Stimulated activated CD4-positive, alpha-beta T cell treated with anti-CD3 and anti-CD28 coated beads, TNF-alpha, amount 100 ng/mL, for 1 hour (primary cell): ENCODE measurements around the gene ADARB2.
"Not testable (repeated sequence)": the region's sequence is repeated elsewhere in the genome, so short reads cannot be mapped to it uniquely, and the experiment has no call there.

Experiments used
- DNase-seq, 3 donors: peaks; one replicate each; pipeline ENCODE4 v3.0.0-alpha.2; 2020; ENCODE audit warnings: low read depth in 3 of 3, low spot score in 1 of 3

The ADARB2 gene

DNA sequence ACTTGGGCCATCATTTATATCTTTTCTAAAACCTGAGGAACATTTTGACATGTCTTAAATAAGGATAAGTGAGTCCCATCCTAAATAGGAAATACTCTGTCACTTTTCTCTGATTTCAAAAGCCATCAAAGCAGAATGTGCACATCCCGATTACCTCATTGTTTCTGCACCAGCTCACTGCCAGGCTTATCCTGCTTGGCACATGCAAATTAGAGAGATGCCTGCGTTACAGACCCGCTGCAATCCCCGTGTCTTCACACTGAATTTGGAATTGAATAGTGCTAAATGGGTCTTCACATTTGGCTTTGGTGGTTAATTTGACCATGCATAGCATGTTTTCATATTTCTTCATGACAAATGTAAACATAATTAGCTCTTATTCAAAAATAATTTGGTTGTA, 401.7 kb downstream of the ADARB2 start:
- DNase-seq, result no peak

DNA sequence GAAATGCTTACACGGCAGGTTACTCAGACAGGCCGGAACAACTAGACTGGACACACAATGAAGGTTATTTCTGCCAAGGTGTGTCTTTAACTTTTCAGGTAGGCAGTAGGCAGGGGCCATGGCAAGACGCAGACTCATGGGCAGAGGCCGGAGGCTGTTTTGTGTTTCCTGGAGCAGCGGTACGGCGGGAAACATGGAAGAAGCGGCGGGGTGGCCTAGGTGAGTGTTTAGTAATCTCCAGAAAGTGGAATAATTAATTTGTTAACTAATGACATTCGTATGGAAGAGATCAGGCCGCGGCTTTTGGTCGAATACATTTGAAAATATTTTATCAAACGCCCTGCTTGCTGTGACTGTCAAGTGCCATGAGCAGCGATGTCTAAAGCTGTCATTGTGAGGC, 403.3 kb downstream of the ADARB2 start:
- DNase-seq, result no peak

DNA sequence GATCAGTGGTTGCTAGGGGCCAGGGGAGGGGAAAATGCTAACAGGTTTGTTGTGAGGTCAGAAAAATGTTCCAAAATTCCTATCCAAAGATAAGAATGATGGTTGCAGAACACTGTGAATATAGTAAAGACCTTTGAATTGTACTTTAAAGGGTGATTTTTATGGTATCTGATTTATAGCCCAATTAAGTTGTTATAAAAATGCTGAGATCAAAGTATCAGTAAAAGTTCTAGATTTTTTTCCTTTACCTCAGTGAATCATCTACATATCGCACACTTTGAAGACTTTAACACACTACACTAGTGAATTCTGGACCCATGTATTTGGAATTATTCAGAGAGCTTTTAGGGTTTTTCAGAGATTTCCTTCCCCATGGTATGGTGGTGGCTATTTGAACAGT, 405.8 kb downstream of the ADARB2 start:
- DNase-seq, result no peak

DNA sequence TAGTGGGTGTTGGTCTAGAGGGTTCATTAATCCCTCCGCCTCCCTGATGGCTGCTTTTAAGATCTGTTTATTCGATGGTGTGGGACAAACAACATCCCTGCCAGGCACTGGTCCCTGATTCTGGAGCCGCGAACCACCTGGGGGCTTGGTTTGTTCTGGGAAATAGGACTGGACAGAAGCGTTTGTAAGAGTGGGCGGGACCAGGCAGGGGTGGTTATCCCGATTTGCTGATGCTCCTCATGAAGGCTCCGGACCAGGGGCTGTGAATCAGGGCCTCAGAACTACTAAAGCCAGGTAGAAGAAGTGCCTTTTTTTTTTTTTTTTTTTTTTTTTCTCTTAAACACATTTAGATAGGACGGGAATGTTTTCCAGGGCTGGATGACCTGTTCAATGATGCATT, 407.7 kb downstream of the ADARB2 start:
- DNase-seq, result no peak

DNA sequence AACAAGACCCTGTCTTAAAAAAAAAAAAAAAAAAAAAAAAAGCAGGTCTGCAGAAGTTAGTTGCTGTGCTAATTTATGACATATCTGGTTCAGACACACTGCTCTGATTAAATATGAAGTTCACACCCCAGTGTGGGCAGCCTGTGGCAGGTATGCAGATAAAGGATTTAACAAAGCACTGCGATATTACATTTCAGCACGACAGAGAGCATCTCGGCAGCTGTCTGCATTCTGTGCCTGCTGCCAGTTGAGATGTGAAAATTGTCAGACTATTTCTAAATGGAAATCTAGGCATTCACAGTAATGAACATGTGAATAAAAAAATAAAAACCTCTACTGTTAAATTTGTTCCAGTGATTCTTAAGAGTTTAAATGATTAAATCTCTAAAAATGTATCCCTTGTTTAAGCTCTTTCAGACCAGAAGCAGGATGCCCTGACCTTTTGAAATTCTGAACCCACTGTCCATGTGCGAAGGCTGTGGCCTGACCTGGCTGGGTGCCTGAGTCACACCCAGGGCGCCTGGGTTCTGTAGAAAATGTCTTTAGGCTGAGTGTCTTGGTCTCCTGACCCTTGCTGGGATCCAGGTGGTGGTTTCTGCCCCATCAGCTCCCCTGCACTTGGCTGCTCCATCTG, 408.2 kb downstream of the ADARB2 start:
- no peak for DNase-seq

DNA sequence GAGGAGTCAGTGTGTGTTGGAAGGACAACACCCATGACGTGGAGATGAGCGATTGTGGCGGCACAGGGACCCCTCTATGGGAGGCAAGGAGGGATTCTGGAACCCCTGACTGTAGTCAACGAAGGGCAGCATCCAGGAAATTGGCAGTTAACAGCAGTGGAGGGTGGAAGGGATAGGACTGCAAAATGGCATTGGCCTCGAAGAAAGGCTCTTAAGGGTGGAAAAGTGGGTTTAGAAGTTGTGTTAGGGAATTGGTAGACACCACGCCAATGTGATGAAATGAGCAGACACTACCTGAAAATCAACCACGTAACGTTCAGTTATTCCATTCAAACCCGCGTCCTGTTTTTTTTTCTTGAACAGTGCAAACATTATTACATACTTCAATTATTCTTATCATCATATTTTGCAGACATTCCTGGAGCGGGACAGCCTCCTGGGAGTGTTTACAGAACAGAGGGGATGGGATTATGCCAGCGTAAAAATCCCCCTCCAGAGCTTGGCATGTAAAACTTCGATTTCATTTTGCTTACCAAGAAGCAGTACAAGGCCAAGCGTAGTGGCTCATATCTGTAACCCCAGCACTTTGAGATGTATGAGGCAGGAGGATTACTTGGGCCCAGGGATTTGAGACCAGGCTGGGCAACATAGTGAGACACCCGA, 409.0 kb downstream of the ADARB2 start:
- no peak for DNase-seq

DNA sequence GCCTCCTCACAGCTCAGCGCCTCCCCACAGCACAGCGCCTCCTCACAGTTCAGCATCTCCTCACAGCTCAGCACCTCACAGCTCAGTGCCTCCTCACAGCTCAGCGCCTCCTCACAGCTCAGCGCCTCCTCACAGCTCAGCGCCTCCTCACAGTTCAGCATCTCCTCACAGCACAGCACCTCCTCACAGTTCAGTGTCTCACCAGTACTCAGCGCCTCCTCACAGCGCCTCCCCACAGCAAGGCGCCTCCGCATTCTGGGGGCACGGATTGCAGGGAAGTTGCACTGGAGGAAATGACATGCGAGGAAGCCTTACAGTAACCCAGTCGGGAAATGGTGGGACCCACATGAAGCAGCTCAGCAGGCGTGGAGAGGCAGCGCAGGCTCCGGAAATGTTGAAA, 409.6 kb downstream of the ADARB2 start:
- DNase-seq, result no peak

DNA sequence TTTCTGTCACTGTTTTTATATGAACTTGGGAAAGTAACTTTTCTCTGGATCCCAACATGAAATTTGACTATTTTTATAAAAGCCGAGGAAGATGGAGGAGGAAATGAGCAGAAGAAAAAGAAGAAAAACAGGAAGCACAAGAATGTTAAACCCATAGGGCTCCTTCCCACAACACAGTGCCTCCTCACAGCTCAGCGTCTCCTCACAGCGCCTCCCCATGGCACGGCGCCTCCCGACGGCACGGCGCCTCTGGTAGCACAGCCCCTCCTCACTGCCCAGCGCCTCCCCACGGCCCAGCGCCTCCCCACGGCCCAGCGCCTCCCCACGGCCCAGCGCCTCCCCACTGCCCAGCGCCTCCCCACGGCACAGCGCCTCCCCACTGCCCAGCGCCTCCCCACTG, 410.8 kb downstream of the ADARB2 start:
- not testable (repeated sequence) for DNase-seq

DNA sequence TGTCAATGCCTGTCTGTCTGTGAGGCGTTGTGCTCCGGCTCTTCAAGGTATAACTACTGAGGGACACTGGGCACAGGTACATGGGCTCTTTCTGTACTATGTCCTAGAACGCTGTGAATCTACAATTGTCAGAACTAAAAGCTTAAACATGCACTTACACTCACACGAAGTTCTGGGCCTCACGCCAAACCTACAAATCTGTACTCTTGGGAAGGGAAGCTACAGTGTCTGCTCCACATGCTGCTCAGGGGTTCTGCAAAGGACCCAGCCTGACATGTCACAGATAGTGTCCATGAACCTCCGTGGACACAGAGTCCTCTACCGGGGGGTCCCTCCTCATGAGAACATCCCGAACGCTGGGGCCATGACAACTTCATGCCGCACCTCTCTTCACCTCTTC, 412.4 kb downstream of the ADARB2 start:
- no peak for DNase-seq

DNA sequence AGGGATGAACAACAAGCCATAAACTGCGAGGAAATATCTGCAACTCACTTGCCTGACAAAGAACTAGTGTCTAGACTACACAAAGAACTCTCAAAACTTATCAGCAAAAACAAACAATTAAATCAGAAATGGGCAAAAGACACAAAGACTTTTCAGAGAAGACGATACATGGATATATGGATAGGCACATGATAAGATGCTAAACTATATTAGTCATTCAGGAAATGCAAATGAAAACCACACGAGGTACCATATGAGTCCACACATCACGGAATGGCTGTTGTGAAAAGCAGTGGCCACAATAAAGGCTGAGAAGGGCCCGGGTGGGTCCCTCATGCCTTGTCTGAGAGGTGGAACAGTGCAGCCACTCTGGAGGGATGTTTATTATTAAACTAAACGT, 413.4 kb downstream of the ADARB2 start:
- no peak for DNase-seq

DNA sequence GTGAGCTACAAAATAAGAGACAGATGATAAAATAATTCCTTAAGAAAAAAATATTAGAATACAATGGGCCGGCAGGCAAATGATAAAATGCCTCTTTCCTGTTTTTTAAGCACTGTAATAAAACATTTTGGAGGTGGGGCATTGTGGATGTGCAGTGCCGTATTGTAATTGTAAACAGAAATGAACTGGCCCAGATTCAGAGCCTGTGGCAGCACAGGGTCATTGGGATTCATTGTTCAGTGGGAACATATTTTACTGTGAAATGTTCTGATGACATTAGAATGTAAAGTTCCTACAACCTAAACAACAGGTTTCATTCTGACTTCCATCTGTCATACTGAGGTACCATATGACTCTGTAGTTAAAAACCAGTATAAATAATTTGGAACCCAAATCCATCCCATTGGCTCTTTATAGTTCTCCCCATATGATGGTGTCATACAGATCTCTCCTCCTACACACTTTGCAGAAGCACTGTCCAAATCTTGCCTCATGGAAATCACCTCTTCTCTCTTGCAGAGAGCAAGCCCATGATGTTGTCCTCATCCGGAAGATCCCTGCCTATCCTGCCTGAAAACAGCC, 416.5 kb downstream of the ADARB2 start:
- DNase-seq, result no peak

DNA sequence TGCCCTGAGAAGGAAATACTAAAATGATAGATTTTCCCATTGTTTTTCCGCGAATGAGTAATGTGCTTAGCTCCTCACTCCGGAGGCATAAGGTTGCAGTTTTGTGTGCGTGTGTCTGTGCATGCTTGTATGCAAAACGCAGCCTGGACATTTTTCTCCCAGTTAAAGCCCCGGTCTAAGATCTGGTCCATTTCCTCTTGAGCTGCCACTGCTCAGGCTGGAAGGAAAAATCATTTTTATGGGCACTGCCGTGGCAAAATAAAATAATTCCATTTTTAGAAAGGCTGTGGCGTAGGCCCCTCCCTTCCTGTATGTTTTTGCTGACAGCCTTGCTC, 420.5 kb downstream of the ADARB2 start:
- no peak for DNase-seq

DNA sequence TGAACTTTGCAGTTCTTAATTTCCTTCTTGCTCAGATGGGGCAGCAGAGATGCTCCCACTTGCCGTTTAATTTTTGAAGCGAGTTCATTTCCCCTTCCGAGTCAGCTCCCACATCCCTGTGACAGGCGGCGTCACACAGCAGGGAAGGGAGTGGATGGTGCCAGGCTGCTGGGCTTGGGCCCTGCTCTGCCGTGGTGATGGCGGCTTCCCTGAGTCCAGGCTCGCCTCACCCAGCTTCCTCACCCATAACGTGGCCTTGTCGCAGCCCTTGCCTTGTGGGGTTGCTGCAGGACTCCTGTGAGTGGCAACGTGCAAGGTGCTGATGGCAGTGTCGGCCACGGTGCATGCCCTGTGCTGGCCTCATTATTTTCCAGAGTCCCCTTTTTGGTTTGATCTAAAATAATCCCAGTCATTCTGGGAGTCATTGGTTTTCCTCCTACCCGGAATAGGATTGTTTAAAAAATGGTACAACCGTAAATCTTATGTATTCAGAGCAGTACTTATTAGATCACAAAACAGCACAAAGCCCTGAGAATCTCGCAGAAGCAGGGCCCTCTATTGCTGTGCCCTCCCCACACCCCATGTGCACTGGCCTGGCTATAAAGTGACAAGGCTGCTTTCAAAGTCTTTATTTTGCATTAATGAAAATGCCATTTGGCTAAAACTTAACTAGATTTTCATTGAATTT, 421.1 kb downstream of the ADARB2 start:
- DNase-seq, result no peak

DNA sequence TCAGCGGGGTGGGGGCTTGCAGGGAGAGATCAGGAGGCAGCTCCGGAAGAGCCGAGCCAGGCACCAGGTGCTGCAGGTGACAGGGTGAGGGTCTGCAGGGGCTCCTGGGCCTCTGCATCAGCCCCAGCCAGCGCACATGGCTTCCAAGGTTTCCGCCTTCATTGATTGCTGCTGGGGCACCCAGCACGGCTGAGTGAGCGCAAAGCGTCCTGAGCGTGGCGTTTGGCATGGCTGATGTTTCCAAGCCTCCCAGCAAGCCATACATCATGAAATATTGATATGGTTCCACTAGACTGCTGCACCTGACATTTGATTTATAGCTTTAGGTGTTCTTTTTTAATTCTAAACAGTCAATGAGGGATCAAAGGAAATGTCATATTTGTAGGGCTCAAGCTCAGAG, 422.1 kb downstream of the ADARB2 start:
- DNase-seq, result no peak

DNA sequence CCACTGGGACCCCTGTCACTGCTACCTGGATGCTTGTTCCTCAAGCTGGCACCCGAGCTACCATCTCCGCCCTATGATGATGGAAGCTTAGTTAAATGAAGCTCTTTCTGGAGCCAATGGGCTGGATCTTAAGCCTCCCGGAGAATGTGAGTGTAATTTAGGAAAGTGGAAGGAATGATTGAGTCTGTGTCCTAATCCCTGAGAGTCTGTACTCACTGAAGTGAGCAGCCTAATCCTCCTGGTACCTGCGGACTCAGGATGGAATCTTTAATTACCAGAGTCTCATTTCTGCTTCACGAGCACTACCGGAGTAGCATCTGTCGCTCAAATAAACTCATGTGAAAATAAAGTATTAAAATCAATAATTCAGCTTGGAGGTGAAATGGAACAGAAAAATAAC, 425.6 kb downstream of the ADARB2 start:
- no peak for DNase-seq

DNA sequence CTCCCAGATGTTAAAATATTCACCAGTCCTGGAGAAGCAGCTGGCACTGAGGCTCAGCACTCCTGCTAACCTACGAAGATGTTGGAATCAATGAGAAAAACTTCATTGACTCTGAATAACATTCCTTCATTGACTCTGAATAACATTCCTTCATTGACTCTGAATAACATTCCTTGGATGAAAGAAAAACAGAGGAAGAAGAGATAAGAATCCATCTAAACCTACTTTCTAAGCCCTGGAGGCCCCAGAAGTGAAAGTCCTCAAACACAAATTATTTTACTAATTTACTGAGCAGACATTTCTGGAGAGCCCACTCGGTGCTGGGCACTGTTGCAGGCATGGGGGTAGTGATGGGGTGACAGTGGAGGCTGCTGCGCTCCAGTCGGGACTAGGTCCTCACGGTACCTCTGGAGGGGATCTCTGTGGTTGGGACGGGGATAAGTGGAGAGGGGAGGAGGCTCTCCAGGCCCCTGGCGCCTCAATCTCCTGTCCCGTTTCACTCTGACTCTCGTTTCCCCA, 427.0 kb downstream of the ADARB2 start:
- no peak for DNase-seq

DNA sequence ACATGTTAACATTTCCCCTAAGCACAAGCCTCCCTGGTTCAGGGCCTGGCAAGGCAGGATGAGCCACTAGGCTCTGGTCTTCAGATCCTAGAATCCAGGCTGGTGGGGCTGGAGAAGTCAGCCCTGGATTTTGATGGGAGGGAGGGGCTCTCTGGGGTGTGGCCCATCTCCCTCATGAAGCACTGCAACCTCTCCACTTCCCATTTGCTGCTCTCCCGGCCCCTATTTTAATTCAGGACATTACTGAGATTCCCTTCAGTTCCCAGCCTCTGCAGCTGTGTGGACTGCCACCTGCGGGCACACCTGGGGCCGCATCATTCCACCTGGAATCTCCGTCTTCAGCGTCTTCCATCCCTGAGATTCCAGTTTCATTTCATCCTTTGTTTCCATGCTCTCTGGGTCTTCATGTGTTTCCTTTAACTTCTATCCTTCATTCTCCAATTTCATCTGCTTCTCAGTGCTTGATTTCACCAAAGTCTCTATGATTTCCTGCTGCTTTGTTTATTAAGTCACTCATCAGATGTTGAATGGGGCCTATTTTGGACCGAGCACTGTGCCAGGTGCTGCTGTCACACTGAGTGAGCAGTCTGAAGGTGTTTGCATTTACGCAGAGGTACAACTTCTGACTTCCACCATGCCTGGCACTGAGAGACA, 427.6 kb downstream of the ADARB2 start:
- no peak for DNase-seq

DNA sequence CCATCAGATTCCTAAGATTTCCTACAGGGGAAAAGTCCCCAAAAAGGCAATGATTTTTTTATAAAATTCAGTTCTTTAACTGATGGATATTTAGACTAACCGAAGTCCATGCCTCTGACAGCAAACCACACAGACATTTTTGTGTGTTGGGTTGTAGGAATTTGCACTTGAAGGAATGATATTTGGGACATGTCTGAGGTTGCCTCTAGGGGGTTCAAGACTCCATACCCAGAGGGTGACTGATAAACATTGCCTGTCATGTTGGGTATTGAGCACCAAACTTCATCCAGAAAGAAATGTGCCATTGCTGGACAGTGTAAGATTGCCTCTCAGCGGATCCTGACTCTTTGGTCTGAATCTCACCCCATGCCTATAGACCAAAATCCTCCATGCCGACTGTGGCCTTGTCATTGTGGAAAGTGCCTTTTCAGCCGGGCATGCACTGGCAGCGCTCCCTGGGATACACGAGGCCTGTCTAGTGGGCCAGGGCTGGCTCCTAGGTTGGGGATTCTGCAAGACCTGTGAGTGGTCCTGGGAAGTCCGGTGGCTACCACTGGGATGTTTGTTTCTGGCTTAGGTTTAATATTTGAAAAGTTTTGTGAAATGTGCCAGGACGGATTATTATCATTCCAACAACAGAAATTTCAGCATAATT, 428.2 kb downstream of the ADARB2 start:
- no peak for DNase-seq

DNA sequence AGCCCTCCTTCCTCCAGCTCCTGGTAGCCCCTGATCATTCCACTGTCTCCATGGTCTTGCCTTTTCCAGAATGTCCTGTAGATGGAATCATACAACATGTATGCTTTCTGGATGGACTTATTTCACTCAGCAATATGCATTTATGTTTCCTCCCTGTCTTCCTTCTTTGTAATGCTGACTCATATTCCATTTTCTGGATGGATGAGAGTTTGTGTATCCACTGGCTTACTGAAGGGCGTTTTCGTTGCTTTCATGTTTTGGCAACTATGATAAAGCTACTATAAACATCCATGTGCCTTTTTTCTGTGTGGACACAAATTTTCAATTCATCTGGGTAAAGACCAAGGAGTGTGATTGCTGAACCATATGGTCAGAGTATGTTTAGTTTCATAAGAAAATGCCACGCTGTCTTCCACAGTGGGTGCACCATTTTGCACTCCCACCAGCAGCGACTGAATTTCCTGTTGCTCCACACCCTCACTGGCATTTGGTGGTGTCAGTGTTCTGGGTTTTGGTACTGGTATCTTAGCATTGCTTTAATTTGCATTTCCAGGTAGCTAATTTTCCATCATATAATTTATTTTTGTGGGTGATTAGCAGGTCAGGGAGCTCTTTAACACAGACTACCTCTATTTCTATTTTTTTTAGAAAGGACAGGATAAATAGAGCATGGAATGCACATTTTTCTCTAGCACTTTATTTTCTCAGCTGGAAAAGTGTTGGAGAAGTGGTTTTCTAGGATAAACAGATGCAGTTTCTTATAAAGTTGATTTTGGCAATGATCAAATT, 429.0 kb downstream of the ADARB2 start:
- no peak for DNase-seq

DNA sequence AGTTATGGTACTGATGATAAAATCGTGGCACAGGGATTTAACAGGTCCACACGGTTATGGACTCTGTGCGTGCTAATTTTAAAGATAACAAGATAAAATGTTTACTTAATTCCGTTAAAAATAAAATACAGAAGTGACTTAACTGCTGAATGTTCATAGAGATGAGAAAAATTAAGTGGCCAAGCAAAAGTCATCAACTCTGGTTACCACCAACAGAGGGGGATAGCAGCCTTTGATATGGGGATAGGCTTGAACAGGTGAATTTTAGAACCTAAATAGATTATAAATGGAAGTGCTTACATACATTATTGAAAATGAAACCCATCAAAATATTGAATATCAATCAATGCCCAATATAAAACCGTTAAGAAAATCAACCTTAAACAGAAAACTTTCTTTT, 436.2 kb downstream of the ADARB2 start:
- no peak for DNase-seq
